GM13976 (cell line): ENCODE results near the gene CNBD2.
A peak's percentile ranks its signal among the peaks of the same experiment; 100 is the strongest.
"Not testable (repeated sequence)": the region's sequence is repeated elsewhere in the genome, so short reads cannot be mapped to it uniquely, and the experiment has no call there.

ENCODE experiments used
- DNase-seq: peaks from one replicate; pipeline ENCODE4 v3.0.0; 2012; ENCODE audit warnings: low spot score
- CTCF ChIP-seq: IDR thresholded peaks from 2 replicates; pipeline ENCODE4 v1.5.1; 2012; ENCODE audit warnings: borderline replicate concordance, mild to moderate bottlenecking; ENCODE audit not compliant: insufficient read depth; ENCODE audit errors: extremely low read depth, missing control alignments, control extremely low read depth
- in situ Hi-C: fragments of 300-500 bp; cut with MboI; formaldehyde crosslinking; loops from one replicate; pipeline ENCODE4 v1.12.0; 2022; ENCODE audit warnings: low sequenced_read_pairs, mixed read lengths, inconsistent platforms; ENCODE audit not compliant: unreplicated experiment

CNBD2 gene

GRCh38 chr20:36061754-36062153 is 93.4 kb downstream of the CNBD2 start:
- no peak for DNase-seq
- no peak for TF ChIP-seq CTCF
- in situ Hi-C loops, result no loop called here

DNA sequence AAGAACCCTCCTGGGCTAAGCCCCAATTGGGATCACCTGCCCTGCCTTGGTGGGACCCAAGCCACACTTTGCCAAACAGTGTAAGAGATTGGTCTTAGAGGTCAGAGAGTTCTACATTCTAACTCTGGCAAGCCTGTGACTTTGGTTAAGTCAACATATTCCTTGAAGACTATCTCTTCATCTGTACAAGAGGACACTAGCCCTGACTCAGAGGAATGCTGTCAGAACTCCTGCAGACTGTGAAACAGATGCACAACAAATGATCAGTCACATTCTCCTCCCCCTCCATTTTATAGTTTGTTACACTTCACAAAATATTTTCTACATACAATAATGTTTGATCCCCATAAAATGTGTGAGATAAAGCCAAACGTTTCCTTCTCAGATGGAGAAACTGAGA is 94.4 kb downstream of the CNBD2 start:
- in situ Hi-C loops, result no loop called here
- no peak for DNase-seq

GRCh38 chr20:36063916-36064657 is 95.7 kb downstream of the CNBD2 start:
- no peak for TF ChIP-seq CTCF
- in situ Hi-C loops, result no loop called here
- DNase-seq, result no peak

More for the DNA sequence above, 94.4 kb downstream of the CNBD2 start:
- TF ChIP-seq CTCF, result no peak

GRCh38 chr20:36064658-36065426 is 96.5 kb downstream of the CNBD2 start:
- in situ Hi-C loops, result no loop called here
- peak; percentile 99 for DNase-seq
- TF ChIP-seq CTCF, result peak; percentile 14

DNA sequence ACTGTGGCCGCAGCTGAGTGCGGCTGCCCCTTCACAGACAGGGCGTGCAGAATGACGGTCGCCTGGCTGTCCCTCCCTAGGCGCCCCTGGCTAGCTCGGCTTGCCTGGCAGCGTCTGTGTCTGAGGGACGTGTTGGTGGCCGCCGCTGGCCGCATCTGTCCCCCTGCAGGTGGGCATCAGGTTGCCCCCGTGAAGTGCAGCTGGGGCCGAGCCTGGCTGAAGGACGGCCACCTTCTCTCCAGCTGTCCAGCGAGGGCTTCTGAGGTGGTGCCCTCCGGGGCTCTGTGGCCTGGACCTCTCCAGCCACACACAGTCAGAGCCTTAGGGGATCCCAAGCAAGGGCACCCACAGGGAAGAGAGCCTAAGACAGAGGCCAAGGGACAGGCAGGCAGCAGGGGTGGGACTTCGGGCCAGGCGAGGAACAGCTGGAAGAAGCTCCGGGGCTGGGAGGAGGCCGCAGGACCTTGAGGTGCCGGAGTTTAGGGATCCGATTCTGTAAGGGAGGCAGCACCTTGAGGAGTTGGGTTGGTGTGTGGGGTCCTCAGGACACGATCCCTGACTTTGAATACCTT is 97.1 kb downstream of the CNBD2 start:
- TF ChIP-seq CTCF, result no peak
- no peak for DNase-seq
- in situ Hi-C loops, result no loop called here

- DNase-seq, result no peak
- in situ Hi-C loops, result no loop called here
- TF ChIP-seq CTCF, result no peak
Measured at GRCh38 chr20:36066777-36067176, 98.4 kb downstream of the CNBD2 start.

DNA sequence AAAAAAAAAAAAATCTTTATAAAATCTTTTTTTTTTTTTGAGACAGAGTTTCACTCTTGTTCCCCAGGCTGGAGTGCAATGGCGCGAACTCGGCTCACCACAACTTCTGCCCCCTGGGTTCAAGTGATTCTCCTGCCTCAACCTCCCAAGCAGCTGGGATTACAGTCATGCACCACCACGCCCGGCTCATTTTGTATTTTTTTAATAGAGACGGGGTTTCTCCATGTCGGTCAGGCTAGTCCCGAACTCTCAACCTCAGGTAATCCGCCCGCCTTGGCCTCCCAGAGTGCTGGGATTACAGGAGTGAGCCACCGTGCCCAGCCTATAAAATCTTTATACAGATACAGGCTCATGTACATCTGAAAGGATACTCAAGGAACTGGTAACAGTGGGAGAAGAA is 100.1 kb downstream of the CNBD2 start:
- DNase-seq, in situ Hi-C loops: not testable (repeated sequence)
